NB4 (cell line): ENCODE measurements around the gene TCERG1L.

Source experiments
- CTCF ChIP-seq: IDR thresholded peaks from one replicate; pipeline ENCODE4 v1.5.1; 2012; ENCODE audit warnings: low read depth, low read length
- MYC ChIP-seq: IDR thresholded peaks from 2 replicates; pipeline ENCODE4 v1.6.1; 2011; ENCODE audit warnings: low read depth, low read length
- TF ChIP-seq, protein P1 (sequence below): IDR thresholded peaks from 2 replicates; pipeline ENCODE4 v1.6.1; 2011; ENCODE audit warnings: low read depth, low read length

DNA sequence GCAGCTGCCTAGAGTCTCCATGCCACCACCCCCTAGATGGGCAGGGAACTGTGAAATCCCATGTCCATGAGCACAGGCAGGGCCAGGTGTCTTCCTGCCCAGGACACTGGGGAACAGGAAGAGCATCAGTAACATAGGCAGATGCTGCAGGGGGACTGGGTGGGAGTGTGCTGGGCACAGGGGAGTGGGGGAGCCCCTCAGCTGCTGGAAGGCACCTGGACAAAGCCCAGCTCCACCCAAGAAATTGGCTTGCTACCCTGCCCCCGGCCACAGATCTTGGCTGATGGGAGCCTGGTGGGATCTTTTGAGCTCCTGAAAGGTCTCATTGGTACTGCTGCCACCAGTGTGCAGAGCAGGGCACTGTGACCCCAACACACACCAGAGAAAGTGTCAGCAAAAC, 66.7 kb downstream of the TCERG1L start:
- no peak for TF ChIP-seq MYC
- TF ChIP-seq, protein P1, sequence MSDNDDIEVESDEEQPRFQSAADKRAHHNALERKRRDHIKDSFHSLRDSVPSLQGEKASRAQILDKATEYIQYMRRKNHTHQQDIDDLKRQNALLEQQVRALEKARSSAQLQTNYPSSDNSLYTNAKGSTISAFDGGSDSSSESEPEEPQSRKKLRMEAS = no peak
- TF ChIP-seq CTCF = no peak
